Stimulated activated CD4-positive, alpha-beta T cell treated with anti-CD3 and anti-CD28 coated beads, Interleukin-4, amount 100 ng/mL, for 1 hour (primary cell): ENCODE data around the gene HSFX3.
"Not testable (repeated sequence)": the region's sequence is repeated elsewhere in the genome, so short reads cannot be mapped to it uniquely, and the experiment has no call there.

Source experiments
- DNase-seq: peaks from one replicate; pipeline ENCODE4 v3.0.0-alpha.2; 2020

HSFX3 gene

DNA sequence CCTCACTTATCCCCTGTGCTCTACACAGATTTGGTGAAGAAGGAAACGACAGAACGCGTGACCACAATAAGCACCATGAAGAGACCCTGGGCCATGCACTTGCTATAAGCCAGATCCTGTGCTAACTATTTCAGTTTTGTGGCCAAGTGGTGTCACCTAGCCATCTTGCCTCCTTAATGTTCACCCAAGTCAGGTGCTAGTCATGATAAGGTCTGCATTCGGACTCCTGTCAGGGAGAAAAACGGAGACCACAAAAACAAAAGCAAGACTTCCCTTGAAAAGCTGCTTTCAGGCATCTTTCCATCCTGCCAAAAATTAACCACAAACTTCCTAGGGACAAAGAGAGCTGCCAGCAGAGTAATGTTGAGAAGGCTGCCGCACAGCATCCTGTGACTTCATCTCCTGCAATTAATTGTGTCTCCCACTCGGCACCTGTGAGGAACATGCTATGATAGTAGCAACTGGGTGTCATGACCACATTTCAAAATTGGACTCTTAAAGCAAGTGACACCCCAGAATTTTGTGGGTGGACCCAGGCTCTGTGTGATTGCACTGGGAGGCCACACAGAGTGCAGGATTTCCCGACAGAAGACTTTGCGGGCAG is 35.8 kb downstream of the HSFX3 start:
- DNase-seq = no peak

DNA sequence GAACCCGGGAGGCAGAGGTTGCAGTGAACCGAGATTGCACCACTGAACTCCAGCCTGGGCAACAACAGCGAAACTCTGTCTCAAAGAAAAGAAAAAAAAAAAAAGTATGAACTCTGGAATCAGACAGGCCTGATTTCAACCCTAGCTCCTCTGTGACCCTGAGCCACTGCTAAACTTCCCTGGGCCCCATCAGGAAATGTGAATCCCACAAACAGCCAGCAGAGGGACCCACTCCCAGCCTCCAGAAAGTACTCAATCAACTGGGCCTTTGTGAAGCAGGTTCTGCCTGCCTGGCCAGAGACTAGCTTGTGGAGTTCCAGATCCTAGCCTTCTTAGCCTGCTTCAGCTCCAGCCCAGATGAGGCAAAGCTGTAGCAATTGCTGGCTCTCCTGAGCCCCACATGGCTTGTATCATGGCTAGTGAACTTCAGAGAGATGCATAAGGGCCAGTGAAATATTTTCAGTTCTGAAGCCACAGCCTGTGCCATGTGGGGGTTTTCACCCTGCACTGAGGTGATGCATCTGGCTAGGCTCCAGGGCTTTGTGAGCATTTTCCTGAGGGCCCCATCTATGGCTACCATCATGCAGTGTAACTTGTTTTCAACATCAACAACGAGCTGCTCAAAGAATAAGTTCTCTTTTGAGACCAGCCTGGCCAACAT is 37.4 kb downstream of the HSFX3 start:
- DNase-seq = peak; percentile 36

DNA sequence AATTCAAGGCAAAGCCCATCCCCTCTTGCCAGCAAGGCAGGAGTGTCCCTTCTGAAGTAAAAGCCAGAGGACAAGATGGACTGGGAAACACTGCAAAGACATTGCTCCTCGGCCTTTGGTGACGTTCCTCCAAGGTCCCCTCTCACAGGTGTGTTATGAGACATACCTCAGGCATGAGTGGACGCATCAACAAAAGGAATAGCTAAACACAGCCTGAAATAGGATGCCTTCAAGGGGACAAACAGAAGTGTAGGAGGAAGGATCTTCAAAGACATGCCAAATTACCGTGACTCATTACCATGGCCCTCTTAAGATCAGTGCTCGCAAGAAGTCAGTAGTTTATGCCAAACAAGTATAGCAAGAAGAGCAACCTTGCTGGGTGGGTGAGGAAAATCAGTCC is 38.6 kb downstream of the HSFX3 start:
- no peak for DNase-seq

DNA sequence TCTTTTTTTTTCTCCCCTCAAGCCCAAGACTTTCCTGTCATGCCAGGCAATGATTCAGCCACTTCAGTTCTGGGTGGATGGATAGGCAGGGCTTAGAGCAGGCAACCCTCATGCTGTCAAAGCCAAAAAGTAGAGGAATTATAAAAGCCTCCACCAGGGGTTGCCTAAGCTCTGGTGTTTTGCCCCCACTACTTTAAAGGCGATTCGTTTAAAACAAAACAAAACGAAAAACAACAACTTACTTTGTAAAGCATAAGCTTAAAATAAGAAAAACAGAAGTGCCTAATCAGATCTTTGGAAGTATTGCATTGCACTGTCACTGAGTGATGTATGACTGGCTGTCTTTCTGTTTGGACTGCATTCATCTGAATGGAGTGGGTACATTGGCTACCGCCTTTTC is 39.3 kb downstream of the HSFX3 start:
- no peak for DNase-seq

DNA sequence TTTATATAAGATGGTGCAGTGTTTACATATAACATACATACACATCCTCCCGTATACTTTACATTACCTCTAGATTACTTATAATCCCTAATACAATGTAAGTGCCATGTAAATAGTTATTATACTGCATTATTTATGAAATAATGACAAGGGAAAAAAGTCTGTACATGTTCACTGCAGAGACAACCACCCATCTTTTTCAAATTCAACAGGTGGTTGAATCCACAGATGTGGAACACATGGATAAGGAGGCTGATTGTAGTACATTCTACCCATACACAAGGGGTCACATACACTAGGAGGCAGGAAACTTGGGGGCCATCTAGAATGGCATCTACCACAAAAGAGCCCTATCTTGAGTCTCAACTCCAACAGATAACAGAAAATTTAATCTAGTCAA is 41.3 kb downstream of the HSFX3 start:
- no peak for DNase-seq

DNA sequence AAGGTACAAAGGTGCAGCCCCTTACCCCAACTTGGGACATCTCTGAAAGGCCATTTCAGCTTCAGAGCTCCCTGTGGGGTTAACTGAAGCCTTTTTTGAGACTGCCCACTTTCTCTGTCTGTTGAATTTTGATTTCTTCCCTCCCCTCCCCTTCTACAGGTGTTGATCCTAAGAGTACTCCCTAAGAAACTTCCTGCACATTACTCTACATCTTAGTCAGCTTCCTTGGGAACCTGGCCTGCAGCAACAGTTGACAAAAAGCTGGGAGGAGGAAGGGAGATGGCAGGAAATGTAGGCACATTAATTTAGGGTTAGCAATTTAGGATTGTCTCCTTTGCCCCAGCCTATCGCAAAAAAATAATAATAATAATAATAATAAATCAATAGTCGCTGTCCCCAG is 43.4 kb downstream of the HSFX3 start:
- DNase-seq = no peak

DNA sequence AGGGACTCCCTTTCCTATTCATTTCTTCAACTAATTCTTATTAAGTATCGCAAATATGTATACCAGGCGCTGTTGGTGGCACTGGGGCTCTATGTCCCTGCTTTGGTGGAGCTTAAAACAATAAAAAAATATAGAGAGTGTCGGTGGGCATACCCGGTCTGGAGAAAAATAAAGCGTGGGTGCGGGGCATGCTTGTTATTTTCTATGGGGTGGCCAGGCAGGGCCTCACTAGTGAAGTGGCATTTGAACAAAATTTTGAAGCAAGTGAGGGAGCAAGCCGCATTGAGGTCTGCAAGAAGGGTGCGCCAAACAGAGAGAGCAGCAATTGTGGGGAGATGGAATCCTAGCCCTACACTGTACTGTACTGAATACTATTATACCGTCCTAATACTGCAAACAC is 44.1 kb downstream of the HSFX3 start:
- no peak for DNase-seq

DNA sequence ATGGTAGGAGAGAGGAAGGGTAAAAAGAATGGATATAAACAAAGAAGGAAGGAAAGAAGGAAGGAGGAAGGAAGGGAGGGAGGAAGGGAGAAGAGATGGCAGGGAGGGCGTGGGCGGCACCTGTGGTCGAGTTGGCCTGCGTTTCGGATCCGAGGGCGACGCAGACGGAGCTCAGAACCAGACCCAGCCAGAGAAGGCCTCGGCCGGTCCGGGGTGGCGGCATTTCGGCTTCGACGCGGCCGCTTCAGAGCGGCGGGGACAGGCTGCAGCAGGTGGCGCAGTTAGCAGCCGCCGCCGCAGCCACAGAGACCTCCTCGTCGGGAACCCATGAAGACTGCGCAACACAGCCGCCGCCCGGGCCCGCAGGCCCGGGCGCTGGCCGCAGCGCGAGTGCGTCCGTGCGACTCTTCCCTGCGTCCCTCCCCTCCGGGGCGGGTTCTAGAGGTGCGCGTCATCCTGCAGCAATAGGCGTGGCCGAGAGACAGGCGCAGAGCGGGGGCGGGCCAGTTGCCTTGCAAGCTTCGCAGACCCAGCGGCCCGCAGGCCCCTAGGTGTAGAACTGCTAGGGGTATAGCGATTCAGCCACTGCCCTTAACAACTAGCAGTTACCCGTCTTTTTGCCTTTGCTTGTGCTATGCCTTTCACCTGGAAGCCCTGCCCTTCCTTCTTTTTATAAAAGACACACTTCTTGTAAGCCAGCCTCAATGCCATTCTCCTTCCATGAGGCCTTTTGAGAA is 44.6 kb downstream of the HSFX3 start, which contains the start of gene IDS:
Gene IDS, minus strand, starts transcription at position 392 of the 737 bp plus-strand sequence. Its CDS starts 169 bp downstream, at position 223.
- DNase-seq = peak; percentile 82

DNA sequence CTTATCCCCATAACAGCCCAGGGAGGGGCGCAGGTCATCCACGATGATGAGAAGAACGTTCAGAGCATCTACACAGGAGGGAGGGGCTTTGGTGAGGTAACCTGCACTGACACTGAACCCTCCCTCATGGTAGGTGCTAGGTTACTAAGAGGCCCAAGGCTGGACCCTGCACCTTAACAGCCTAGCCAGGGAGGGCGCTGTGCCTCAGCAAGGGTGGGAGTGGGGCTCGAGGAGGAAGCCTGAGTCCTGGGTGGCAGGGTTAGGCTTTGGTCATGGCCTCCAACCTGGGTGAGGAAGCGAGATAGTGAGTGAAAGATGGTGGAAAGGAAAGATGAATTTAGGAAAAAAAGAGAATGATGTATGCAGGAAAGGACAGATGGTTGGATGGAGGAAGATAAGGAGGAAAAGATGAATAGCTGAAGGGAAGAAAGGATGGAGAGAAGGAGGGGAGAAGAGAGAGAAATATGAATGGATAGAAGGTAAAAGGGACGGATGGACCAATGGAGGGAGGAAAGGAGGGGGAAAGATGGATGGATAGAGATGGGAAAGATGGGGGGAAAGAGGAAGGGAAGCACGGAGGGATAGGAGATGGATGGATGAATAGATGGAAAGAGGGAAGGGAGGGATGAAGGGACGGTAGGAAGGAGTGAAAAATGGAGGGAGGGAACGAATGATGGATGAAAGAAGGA is 45.4 kb downstream of the HSFX3 start:
- DNase-seq = peak; percentile 51

DNA sequence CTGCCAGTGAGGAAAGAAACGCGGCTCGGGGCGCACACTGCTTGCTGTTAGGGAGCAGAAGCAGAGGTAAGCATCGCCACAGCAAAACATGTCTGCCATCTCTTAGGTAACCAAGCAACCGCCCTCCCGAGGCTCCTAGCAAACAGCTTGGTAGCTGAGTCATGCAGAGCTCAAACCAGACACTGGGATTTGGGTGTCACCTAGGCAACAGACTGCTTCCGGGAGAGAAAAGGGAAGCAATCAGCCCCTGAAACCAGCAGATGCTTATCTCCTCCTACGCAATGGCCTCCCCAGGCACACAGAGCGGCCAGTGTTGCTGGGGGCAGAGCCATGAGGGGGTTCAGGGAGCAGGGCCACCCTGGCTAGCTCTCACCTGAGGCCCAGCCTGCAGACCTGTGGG is 46.3 kb downstream of the HSFX3 start:
- peak; percentile 42 for DNase-seq

DNA sequence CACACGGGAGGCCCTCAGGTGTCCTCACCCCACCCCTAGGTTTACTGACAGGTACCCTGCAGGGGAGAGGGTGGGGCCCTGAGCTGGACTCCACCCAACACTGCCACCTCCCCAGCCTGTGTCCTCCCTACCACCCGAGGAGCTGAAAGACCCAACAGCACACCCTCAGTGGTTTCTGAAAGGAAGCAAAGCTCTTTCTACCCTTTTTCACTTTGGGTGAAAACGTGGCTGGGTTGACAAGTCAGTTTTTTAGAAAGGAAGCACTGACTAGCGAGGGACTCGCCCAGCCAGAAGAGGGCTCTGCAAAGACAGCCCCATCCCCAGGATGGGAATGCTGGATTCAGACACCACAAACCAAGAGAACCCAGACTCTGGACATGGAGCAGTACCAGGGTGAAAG is 46.8 kb downstream of the HSFX3 start:
- not testable (repeated sequence) for DNase-seq

DNA sequence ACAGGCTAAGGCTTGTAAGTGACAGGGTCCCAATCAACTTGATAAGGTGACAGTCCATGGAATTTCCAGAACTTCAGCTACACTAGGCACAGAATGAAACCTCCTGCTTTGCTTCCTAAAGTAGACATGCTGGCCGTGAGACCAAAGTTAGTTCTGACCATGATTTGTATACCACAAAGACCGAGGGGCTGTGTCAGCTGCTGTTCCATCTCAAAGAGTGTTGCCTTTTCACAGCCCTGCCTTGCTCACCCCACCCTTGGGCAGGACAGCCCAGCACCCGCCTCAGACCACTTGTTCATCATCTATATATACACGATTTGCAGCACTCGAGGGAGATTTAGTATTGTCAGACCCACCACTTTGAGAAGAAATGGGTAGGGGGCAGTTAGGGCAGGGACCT is 50.0 kb downstream of the HSFX3 start:
- no peak for DNase-seq

DNA sequence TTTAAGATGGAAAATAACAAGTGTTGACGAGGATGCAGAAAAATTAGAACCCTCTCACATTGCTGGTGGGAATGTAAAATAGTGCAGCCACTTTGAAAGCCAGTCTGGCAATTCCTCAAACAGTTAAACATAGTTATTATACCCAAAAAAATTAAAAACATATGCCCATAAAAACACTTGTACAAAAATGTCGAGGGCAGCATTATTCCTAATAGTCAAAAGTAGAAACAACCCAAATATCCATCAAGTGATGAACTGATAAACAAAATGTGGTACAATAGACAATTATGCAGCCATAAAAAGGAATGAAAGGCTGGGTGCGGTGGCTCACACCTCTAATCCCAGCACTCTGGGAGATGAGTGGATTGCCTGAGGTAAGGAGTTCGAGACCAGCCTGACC is 51.0 kb downstream of the HSFX3 start:
- no peak for DNase-seq
